IMR-90 (cell line): ENCODE data around the gene PROM2. TPM values are rescaled to one million over a fixed set of nuclear protein-coding genes. Genes with fewer than 3 reads are reported as not detected.

Experiments
- ATAC-seq: fragments of 200-7000 bp; cut with Tn5 transposase; 2 replicates; pipeline ENCODE4 v1.9.1; 2020; ENCODE audit warnings: low read depth, mild to moderate bottlenecking, moderate library complexity
- BruUV-seq: library from RNA; stranded (reverse); fragments of 400-500 nt; replicated peaks from 2 replicates; lab custom pipeline; 2021; lab: Mats Ljungman, UMichigan
- CTCF ChIA-PET: fragments of 300-600 bp; formaldehyde crosslinking; extraction: SDS; loops from one replicate; lab custom pipeline; 2021; ENCODE audit warnings: antibody characterized with exemption; lab: Yijun Ruan, JAX
- POLR2A ChIA-PET: fragments of 300-600 bp; sonication (Branson Sonifier 250); formaldehyde crosslinking; loops from one replicate; lab custom pipeline; 2022; ENCODE audit warnings: antibody characterized with exemption; ENCODE audit not compliant: unreplicated experiment; lab: Charles Lee
- DNase-seq: peaks from one replicate; pipeline ENCODE4 v3.0.0; 2013
- H2AFZ ChIP-seq: replicated peaks from 2 replicates; pipeline ENCODE3; 2013; ENCODE audit warnings: low read length, mild to moderate bottlenecking; ENCODE audit not compliant: poor library complexity
- H2AK5ac ChIP-seq: 2 replicates; pipeline ENCODE4 v1.6.1; 2013; ENCODE audit warnings: low read depth, low read length, inconsistent platforms
- H2AK9ac ChIP-seq: replicated peaks from 2 replicates; pipeline ENCODE3; 2013; ENCODE audit warnings: mild to moderate bottlenecking, low read depth, low read length, moderate library complexity; ENCODE audit not compliant: poor library complexity
- H2BK120ac ChIP-seq: 2 replicates; pipeline ENCODE4 v1.6.1; 2013; ENCODE audit warnings: low read depth, low read length, inconsistent platforms
- H2BK15ac ChIP-seq: 3 replicates; pipeline ENCODE4 v1.6.1; 2013; ENCODE audit warnings: low read depth, low read length, inconsistent platforms
- H2BK20ac ChIP-seq: 2 replicates; pipeline ENCODE4 v1.6.1; 2013; ENCODE audit warnings: low read depth, mild to moderate bottlenecking, inconsistent platforms, low read length, moderate library complexity
- H2BK5ac ChIP-seq: 2 replicates; pipeline ENCODE4 v1.6.1; 2013; ENCODE audit warnings: mild to moderate bottlenecking, low read depth, low read length, inconsistent platforms; ENCODE audit not compliant: poor library complexity, severe bottlenecking
- H3K14ac ChIP-seq: replicated peaks from 2 replicates; pipeline ENCODE4 v1.6.1; 2013; ENCODE audit warnings: low read depth, low read length, inconsistent platforms
- H3K18ac ChIP-seq: 2 replicates; pipeline ENCODE4 v1.6.1; 2013; ENCODE audit warnings: low read depth, low read length, control low read depth
- H3K23ac ChIP-seq: 2 replicates; pipeline ENCODE4 v1.6.1; 2013; ENCODE audit warnings: low read depth, low read length, inconsistent platforms
- H3K27ac ChIP-seq: 2 replicates; pipeline ENCODE4 v1.5.1; 2013; ENCODE audit warnings: mild to moderate bottlenecking, control low read depth, low read length; ENCODE audit not compliant: insufficient read depth
- H3K27me3 ChIP-seq: 2 replicates; pipeline ENCODE4 v1.6.1; 2013; ENCODE audit warnings: low read length; ENCODE audit not compliant: control insufficient read depth, insufficient read depth
- H3K36me3 ChIP-seq: 2 replicates; pipeline ENCODE4 v1.6.1; 2013; ENCODE audit warnings: low read length, mixed read lengths; ENCODE audit not compliant: control insufficient read depth, insufficient read depth
- H3K4ac ChIP-seq: 2 replicates; pipeline ENCODE4 v1.6.1; 2013; ENCODE audit warnings: low read depth, low read length, inconsistent platforms
- H3K4me1 ChIP-seq: 2 replicates; pipeline ENCODE4 v1.6.1; 2013; ENCODE audit warnings: low read length, mixed read lengths; ENCODE audit not compliant: control insufficient read depth, insufficient read depth
- H3K4me2 ChIP-seq: 2 replicates; pipeline ENCODE4 v1.6.1; 2013; ENCODE audit warnings: low read depth, mild to moderate bottlenecking, control low read depth, low read length, moderate library complexity
- H3K4me3 ChIP-seq: 2 replicates; pipeline ENCODE4 v1.5.1; 2013; ENCODE audit warnings: low read depth, mild to moderate bottlenecking, control low read depth, low read length, moderate library complexity; ENCODE audit not compliant: insufficient read depth
- H3K56ac ChIP-seq: 2 replicates; pipeline ENCODE4 v1.6.1; 2013; ENCODE audit warnings: low read length, inconsistent platforms; ENCODE audit not compliant: insufficient read depth; ENCODE audit errors: extremely low read depth
- H3K79me1 ChIP-seq, 2 experiments: 2 replicates each; pipeline ENCODE4 v1.6.1; 2013; ENCODE audit warnings: low read length in 2 of 2, inconsistent platforms in 1 of 2, low read depth in 1 of 2
- H3K9ac ChIP-seq: 2 replicates; pipeline ENCODE4 v1.6.1; 2013; ENCODE audit warnings: low read depth, low read length, control low read depth
- H3K9me1 ChIP-seq: 2 replicates; pipeline ENCODE4 v1.6.1; 2013; ENCODE audit warnings: low read length, inconsistent platforms; ENCODE audit not compliant: insufficient read depth
- H3K9me3 ChIP-seq: 2 replicates; pipeline ENCODE4 v1.6.1; 2013; ENCODE audit warnings: low read length; ENCODE audit not compliant: control insufficient read depth, insufficient read depth
- H4K20me1 ChIP-seq: 2 replicates; pipeline ENCODE4 v1.6.1; 2013; ENCODE audit warnings: low read length, inconsistent platforms; ENCODE audit not compliant: insufficient read depth
- H4K5ac ChIP-seq: 2 replicates; pipeline ENCODE4 v1.6.1; 2013; ENCODE audit warnings: mild to moderate bottlenecking, low read depth, low read length, control low read depth
- H4K8ac ChIP-seq, 2 experiments: 2 replicates each; pipeline ENCODE4 v1.6.1; 2013; ENCODE audit warnings: low read depth in 2 of 2, low read length in 2 of 2, control low read depth in 1 of 2, inconsistent platforms in 1 of 2
- H4K91ac ChIP-seq: 2 replicates; pipeline ENCODE4 v1.6.1; 2013; ENCODE audit warnings: low read depth, low read length, inconsistent platforms; ENCODE audit not compliant: insufficient read depth
- CEBPB ChIP-seq: IDR thresholded peaks from 2 replicates; pipeline ENCODE4 v1.6.1; 2012; ENCODE audit warnings: low read depth, low read length, improper control_type of control experiment
- CHD1 ChIP-seq: IDR thresholded peaks from 2 replicates; pipeline ENCODE4 v1.6.1; 2012; ENCODE audit warnings: low read depth, low read length, improper control_type of control experiment
- CTCF ChIP-seq: conservative IDR thresholded peaks from 2 replicates; pipeline ENCODE4 v1.5.1; 2012; ENCODE audit warnings: mild to moderate bottlenecking, low read depth, low read length, improper control_type of control experiment
- ELK1 ChIP-seq: fragments of 150-350 bp; IDR thresholded peaks from 2 replicates; pipeline ENCODE4 v1.6.1; 2016; ENCODE audit warnings: low read depth, mild to moderate bottlenecking, low read length, moderate library complexity, borderline replicate concordance
- FOS ChIP-seq: fragments of 150-350 bp; IDR thresholded peaks from 2 replicates; pipeline ENCODE4 v1.6.1; 2016; ENCODE audit warnings: low read depth, low read length
- MAFK ChIP-seq: IDR thresholded peaks from 2 replicates; pipeline ENCODE4 v1.6.1; 2012; ENCODE audit warnings: low read depth, low read length, improper control_type of control experiment
- MAZ ChIP-seq: IDR thresholded peaks from 2 replicates; pipeline ENCODE4 v1.6.1; 2012; ENCODE audit warnings: low read depth, mild to moderate bottlenecking, low read length, improper control_type of control experiment, moderate library complexity, borderline replicate concordance
- MXI1 ChIP-seq: IDR thresholded peaks from 2 replicates; pipeline ENCODE4 v1.6.1; 2012; ENCODE audit warnings: low read depth, mild to moderate bottlenecking, low read length, moderate library complexity, borderline replicate concordance
- POLR2A ChIP-seq: IDR thresholded peaks from 2 replicates; pipeline ENCODE4 v1.6.1; 2012; ENCODE audit warnings: mild to moderate bottlenecking, low read depth, low read length
- RAD21 ChIP-seq: IDR thresholded peaks from 2 replicates; pipeline ENCODE4 v1.6.1; 2012; ENCODE audit warnings: low read length, improper control_type of control experiment
- RCOR1 ChIP-seq: IDR thresholded peaks from 2 replicates; pipeline ENCODE4 v1.6.1; 2012; ENCODE audit warnings: mild to moderate bottlenecking, low read length, improper control_type of control experiment; ENCODE audit not compliant: insufficient replicate concordance
- RFX5 ChIP-seq: IDR thresholded peaks from 2 replicates; pipeline ENCODE4 v1.8.0; 2012; ENCODE audit warnings: low read depth, mild to moderate bottlenecking, low read length, moderate library complexity
- SMC3 ChIP-seq: fragments of 150-350 bp; IDR thresholded peaks from 2 replicates; pipeline ENCODE4 v1.6.1; 2016; ENCODE audit warnings: low read depth, mild to moderate bottlenecking, antibody characterized with exemption, low read length, moderate library complexity
- USF2 ChIP-seq: fragments of 150-350 bp; IDR thresholded peaks from 2 replicates; pipeline ENCODE4 v1.6.1; 2017; ENCODE audit warnings: mild to moderate bottlenecking, antibody characterized with exemption, low read length, low read depth
- WGBS, 2 experiments: methylation state at CpG; one replicate each; pipeline versions ENCODE4 v1.1.5 to v1.1.7; 2013; ENCODE audit warnings: missing lambda C conversion rate in 2 of 2; ENCODE audit not compliant: insufficient read length in 1 of 2; ENCODE audit errors: extremely low coverage in 2 of 2; 5-methylcytosine and 5-hydroxymethylcytosine counted together
- dilution Hi-C: fragments of 300-500 bp; cut with HindIII; formaldehyde crosslinking; loops from one replicate; pipeline ENCODE4 v1.14.3; 2018; ENCODE audit warnings: low sequenced_read_pairs; ENCODE audit not compliant: unreplicated experiment
- in situ Hi-C: fragments of 300-500 bp; cut with MboI; formaldehyde crosslinking; loops from 3 replicates; pipeline ENCODE4 v1.14.3; 2019; ENCODE audit warnings: low sequenced_read_pairs, inconsistent platforms, mixed read lengths
- intact Hi-C: fragments of 100-400 bp; cut with micrococcal nuclease; formaldehyde crosslinking; loops from 2 replicates; pipeline ENCODE4 v1.10.0; 2022
- polyA plus RNA-seq, 3 experiments: library from polyadenylated mRNA; depleted of rRNA; stranded (reverse); fragments of >200 nt; gene quantifications; 2 replicates each; pipeline ENCODE4 v1.2.3, GENCODE V29; 2012; ENCODE audit warnings: low replicate concordance in 1 of 3
- total RNA-seq: library from RNA; depleted of rRNA; stranded (reverse); fragments of >200 nt; gene quantifications from 2 replicates; pipeline ENCODE4 v1.2.3, GENCODE V29; 2012

The PROM2 gene
- total and polyA plus RNA-seq, 2 of the 4 experiments (the other 2 are of a cell fraction) = 0.26 TPM; not detected in 1

GRCh38 chr2:95308426-95308990 is 34.3 kb downstream of the PROM2 start:
- H2BK5ac ChIP-seq = no peak overlapping the region
- no peak overlapping the region for H3K14ac ChIP-seq
- H2AFZ ChIP-seq = no peak overlapping the region
- dilution Hi-C loops = no loop called here
- no peak overlapping the region for H3K23ac ChIP-seq
- DNase-seq (no peak), ATAC-seq (no peak)
- 60% methylated on average over 4 of the region's 12 CpGs; no CpG with 5 or more reads in 1 of the 2 experiments for WGBS, 2 experiments
- H4K8ac ChIP-seq = no peak overlapping the region
- no peak overlapping the region for H2BK15ac ChIP-seq
- H3K4ac ChIP-seq = no peak overlapping the region
- no peaks in the 10 kb centered on the region for H3K9me3 ChIP-seq
- no peak overlapping the region for H3K18ac ChIP-seq
- H3K27ac ChIP-seq = no peak overlapping the region
- H3K4me2 ChIP-seq = no peak overlapping the region
- H3K9me1 ChIP-seq = no peaks in the 10 kb centered on the region
- intact Hi-C loops = no loop called here
- H2BK20ac ChIP-seq = no peak overlapping the region
- no peak overlapping the region for H4K91ac ChIP-seq
- no peaks in the 10 kb centered on the region for H3K4me1 ChIP-seq
- H3K36me3 ChIP-seq = no peaks in the 10 kb centered on the region
- no peak overlapping the region for H3K9ac ChIP-seq
- H3K4me3 ChIP-seq = no peak overlapping the region
- H3K27me3 ChIP-seq = peaks cover 20% of the 10 kb centered on the region
- H4K5ac ChIP-seq = no peak overlapping the region
- no peaks in the 10 kb centered on the region for H3K79me1 ChIP-seq
- no peak overlapping the region for H2AK5ac ChIP-seq
- no peak overlapping the region for H2BK120ac ChIP-seq
- POLR2A ChIA-PET = no interaction called here
- TF ChIP-seq SMC3 (no peak), CHD1 (no peak), POLR2A (no peak), MXI1 (no peak), FOS (no peak), RFX5 (no peak), CTCF (no peak), MAZ (no peak), CEBPB (no peak), ELK1 (no peak), RCOR1 (no peak), RAD21 (no peak), USF2 (no peak), MAFK (no peak)
- CTCF ChIA-PET = no interaction called here
- no TSS peak for BruUV-seq
- no peak overlapping the region for H3K56ac ChIP-seq
- no peaks in the 10 kb centered on the region for H4K20me1 ChIP-seq
- in situ Hi-C loops = no loop called here
- no peak overlapping the region for H2AK9ac ChIP-seq
